GM18873 (cell line): ENCODE results near the gene MTHFS.
"Not testable (repeated sequence)": the region's sequence is repeated elsewhere in the genome, so short reads cannot be mapped to it uniquely, and the experiment has no call there.

ENCODE experiments used
- ATAC-seq: cut with Tn5 transposase; IDR thresholded peaks from one replicate; pipeline ENCODE4 v1.9.1; 2021; ENCODE audit warnings: mild to moderate bottlenecking, moderate library complexity, moderate number of reproducible peaks; ENCODE audit not compliant: unreplicated experiment, low FRiP score

Gene MTHFS

GRCh38 chr15:79896634-79897379, at the start of gene MTHFS:
Gene MTHFS (minus strand): TSS chr15:79897014. CDS start chr15:79896988, 26 bp downstream.
- peak; percentile 53 for ATAC-seq

GRCh38 chr15:79944622-79945021, 47.8 kb upstream of the MTHFS start:
- ATAC-seq = no peak

GRCh38 chr15:79943820-79944219, 47.0 kb upstream of the MTHFS start:
- ATAC-seq = peak; percentile 85

DNA sequence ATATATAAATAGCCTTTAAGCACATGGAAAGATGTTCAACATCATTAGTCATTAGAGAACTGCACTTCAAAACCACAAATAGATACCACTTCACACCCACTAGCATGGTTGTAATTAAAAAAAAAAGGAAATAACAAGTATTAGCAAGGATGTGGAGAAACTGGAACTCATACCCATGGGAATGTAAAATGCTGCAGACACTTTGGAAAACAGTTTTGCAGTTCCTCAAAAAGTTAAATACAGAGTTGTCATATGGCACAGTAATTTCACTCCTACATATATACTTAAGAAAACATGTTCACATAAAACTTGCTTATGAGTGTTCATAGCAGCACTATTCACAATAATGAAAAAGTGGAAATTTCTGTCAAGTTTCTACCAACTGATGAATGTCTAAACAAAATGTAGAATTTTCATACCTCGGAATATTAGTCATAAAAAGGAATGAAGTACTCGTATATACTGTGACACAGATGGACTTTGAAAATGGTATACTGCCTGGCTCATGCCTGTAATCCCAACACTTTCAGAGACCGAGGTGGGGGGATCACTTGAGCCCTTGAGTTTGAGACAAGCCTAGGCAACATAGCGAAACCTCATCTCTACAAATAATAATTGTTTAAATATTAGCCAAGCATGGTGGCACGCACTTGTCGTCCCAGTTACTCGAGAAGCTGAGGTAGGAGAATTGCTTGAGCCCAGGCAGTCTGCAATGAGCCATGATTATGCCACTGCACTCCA, 46.1 kb upstream of the MTHFS start:
- no peak for ATAC-seq

DNA sequence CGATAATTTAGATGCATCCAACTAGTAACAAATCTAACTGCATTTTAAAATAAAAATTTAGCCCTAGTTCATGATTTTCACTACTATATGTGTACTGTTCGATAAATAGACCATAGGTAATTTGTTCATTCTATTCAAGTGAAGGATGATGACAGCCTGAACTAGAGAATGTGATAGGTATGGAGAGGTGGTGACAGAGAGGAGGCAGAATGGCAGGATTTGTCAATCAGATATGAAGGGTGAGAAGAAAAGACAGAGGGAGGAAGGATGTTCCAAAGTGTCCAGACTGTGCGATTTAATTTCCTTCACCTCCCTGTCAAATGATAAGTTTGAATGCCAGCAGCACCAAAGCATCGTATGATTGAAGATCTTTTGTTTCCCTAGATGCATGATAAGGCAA, 42.6 kb upstream of the MTHFS start:
- ATAC-seq = no peak

- no peak for ATAC-seq
These were observed 41.3 kb upstream of the MTHFS start for GRCh38 chr15:79938143-79938542.

DNA sequence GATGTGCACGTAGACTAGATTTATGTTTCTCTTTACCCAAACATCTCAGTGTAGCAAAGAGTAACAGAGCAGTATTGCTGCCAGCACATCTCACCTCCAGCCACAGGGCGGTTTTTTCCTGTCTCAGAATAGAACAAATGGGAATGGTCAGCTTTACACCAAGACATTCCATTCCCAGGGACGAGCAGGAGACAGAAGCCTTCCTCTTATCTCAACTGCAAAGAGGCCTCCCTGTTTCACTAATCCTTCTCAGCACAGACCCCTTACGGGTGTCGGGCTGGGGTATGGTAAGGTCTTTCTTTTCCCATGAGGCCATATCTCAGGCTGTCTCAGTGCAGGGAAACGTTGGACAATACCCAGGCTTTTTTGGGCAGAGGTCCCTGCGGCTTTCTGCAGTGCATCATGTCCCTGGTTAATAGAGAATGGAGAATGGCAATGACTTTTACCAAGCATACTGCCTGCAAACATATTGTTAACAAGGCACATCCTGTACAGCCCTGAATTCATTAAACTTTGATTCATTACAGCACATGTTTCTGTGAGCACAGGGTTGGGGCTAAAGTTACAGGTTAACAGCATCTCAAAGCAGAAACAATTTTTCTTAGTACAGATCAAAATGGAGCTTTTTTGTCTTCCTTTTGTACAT, 38.9 kb upstream of the MTHFS start:
- ATAC-seq = not testable (repeated sequence)

DNA sequence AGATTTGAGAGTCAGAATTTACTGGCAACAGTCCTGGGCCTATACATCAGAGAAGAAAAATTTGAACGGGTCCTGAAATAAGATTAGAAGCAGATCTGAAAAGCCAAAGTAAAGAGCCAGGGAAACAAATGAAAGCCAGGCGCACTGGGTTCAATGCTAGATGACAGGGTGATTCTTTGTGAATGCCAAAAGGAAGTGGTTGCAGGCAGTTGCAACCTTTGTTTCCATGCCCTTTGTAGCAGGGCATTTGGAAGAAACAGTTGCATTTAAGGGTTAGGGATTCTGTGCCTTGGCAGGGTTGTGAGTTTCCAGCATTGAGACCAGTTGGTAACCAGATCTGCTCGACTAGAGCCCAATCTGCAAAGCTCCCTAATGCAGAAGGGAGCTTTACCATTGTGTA, 36.4 kb upstream of the MTHFS start:
- ATAC-seq = no peak

- ATAC-seq = no peak
These were observed 35.6 kb upstream of the MTHFS start for GRCh38 chr15:79932447-79932846.

- no peak for ATAC-seq
These were observed 33.7 kb upstream of the MTHFS start for GRCh38 chr15:79930516-79930915.

DNA sequence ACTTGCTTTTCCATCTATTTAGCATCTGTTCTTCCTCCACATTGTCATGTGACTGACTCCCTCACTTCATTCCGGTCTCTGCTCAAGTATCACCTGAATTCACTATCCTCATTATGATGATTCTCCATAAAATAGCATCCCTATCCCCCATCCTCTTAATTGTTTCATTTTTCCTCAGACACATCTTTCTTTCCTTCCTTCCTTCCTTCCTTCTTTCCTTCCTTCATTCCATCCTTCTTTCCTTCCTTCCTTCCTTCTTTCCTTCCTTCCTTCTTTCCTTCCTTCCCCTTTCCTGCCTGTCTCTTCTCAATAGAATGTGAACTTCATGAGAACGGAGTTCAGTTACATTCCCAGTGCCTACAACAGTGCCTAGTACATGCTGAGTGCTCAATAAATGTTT, 32.6 kb upstream of the MTHFS start:
- no peak for ATAC-seq

GRCh38 chr15:79926116-79926515, 29.3 kb upstream of the MTHFS start:
- ATAC-seq = not testable (repeated sequence)

DNA sequence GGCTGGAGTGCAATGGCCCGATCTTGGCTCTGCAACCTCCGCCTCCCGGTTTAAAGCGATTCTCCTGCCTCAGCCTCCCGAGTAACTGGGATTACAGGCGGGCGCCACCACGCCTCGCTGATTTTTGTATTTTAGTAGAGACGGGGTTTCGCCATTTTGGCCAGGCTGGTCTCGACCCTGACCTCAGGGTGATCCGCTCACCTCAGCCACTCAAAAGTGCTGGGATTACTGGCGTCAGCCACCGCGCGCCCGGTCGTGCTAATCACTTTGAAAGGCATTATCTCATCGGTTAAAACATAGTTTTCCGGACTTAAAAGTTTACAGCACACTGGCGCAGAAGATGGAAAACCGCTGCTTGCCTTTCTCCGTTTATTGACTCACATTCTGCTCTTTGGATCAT, 27.6 kb upstream of the MTHFS start:
- ATAC-seq = no peak

DNA sequence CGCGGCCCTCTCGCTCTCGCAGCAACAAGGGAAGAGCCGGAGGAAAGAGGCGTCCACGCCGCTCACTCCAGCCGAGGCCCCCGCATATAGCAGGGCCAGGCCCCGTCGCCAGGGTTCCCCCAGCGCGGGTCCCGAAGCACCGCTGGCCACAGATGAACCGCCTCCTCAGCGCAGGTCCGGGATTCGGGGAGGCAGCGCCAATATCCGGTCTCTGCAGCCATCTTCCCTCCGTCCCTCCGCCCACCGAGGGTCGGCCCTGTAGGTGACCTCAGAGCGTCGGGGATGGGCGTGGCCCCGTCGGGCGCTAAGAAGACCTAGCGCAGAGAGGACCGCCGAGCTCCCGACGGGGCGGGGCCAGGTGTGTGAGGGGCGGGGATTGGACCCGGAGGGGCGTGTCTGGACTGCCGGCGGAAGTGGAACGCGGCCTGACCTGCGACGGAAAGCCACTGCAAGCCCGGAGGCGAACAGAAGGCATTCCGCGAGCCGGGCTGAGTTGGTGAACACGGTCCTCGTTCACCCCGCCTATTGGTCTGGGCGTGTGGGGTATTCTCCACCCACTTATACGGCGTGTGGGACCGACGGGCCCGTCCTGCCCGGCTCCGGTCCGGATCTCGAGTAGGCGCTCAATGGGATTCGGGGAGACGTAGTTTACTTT, 26.8 kb upstream of the MTHFS start:
- peak; percentile 89 for ATAC-seq

- ATAC-seq = peak; percentile 36
These were observed 26.3 kb upstream of the MTHFS start for GRCh38 chr15:79923079-79923514.

- ATAC-seq = no peak
These were observed 25.8 kb upstream of the MTHFS start for GRCh38 chr15:79922512-79923078.

- no peak for ATAC-seq
These were observed 23.1 kb upstream of the MTHFS start for GRCh38 chr15:79919749-79920511.

GRCh38 chr15:79919090-79919748, 22.4 kb upstream of the MTHFS start:
- no peak for ATAC-seq

GRCh38 chr15:79918278-79918677, 21.5 kb upstream of the MTHFS start:
- no peak for ATAC-seq
